B cell (primary cell): Measurements from ENCODE around the gene NDUFA13. TPM values are rescaled to one million over a fixed set of nuclear protein-coding genes. Genes with fewer than 3 reads are reported as not detected.

Source experiments
- ATAC-seq: fragments of 200-7000 bp; cut with Tn5 transposase; one replicate; pipeline ENCODE4 v1.10.0; 2021; ENCODE audit warnings: low read depth, mild to moderate bottlenecking, moderate number of reproducible peaks, moderate library complexity
- CTCF ChIA-PET: fragments of 350-600 bp; sonication (Branson Sonifier 250); formaldehyde crosslinking; loops from one replicate; lab custom pipeline; 2021; ENCODE audit warnings: antibody characterized with exemption, inconsistent platforms; lab: Charles Lee
- POLR2A ChIA-PET: fragments of 350-600 bp; sonication (Branson Sonifier 250); formaldehyde crosslinking; loops from one replicate; lab custom pipeline; 2021; ENCODE audit warnings: antibody characterized with exemption; lab: Charles Lee
- DNase-seq: peaks from one replicate; pipeline ENCODE4 v3.0.0; 2013
- H2AFZ ChIP-seq: 2 replicates; pipeline ENCODE4 v1.6.1; 2012; ENCODE audit warnings: mild to moderate bottlenecking, low read depth, low read length; ENCODE audit not compliant: insufficient read depth, poor library complexity, severe bottlenecking
- H3K27ac ChIP-seq, 2 donors: 1 replicate in 1 of 2; 2 replicates in 1 of 2; pipeline ENCODE4 v1.5.1; 2012 to 2013; ENCODE audit warnings: low read length in 2 of 2, mild to moderate bottlenecking in 2 of 2, moderate library complexity in 1 of 2
- H3K27me3 ChIP-seq, 4 experiments: fragments of 200-600 bp in 1 of 4; sonication (generic) in 1 of 4; replicated peaks in 1 of 4; 1 replicate in 2 of 4; 2 replicates in 2 of 4; pipeline versions ENCODE4 v1.6.1 to v1.7.0; 2013 to 2016; ENCODE audit warnings: low read length in 3 of 4, mild to moderate bottlenecking in 2 of 4, mixed read lengths in 1 of 4, moderate library complexity in 1 of 4; ENCODE audit not compliant: insufficient read depth in 4 of 4, control insufficient read depth in 3 of 4; ENCODE audit errors: control extremely low read depth in 1 of 4
- H3K36me3 ChIP-seq, 2 experiments: replicated peaks in 1 of 2; 1 replicate in 1 of 2; 2 replicates in 1 of 2; pipeline versions ENCODE4 v1.6.1 to v1.7.1; 2013; ENCODE audit warnings: low read length in 1 of 2; ENCODE audit not compliant: insufficient read depth in 2 of 2, control insufficient read depth in 1 of 2; ENCODE audit errors: control extremely low read depth in 1 of 2, extremely low read depth in 1 of 2
- H3K4me1 ChIP-seq, 2 donors: fragments of 200-600 bp in 1 of 2; sonication (generic) in 1 of 2; 1 replicate in 1 of 2; 2 replicates in 1 of 2; pipeline versions ENCODE4 v1.5.1 to v1.6.1; 2013 to 2017; ENCODE audit warnings: low read length in 2 of 2; ENCODE audit not compliant: control insufficient read depth in 2 of 2, insufficient read depth in 2 of 2
- H3K4me2 ChIP-seq: replicated peaks from 2 replicates; pipeline ENCODE3; 2012; ENCODE audit warnings: mild to moderate bottlenecking, low read depth, low read length; ENCODE audit not compliant: poor library complexity, severe bottlenecking
- H3K4me3 ChIP-seq, 5 experiments: fragments of 200-600 bp in 1 of 5; sonication (generic) in 1 of 5; 1 replicate in 3 of 5; 2 replicates in 2 of 5; pipeline versions ENCODE4 v1.5.1 to v1.7.0; 2011 to 2016; ENCODE audit warnings: low read length in 4 of 5, mild to moderate bottlenecking in 4 of 5, low read depth in 2 of 5, control low read depth in 1 of 5, moderate library complexity in 1 of 5; ENCODE audit not compliant: insufficient read depth in 1 of 5; ENCODE audit errors: control extremely low read depth in 1 of 5, extremely low read depth in 1 of 5
- H3K79me2 ChIP-seq: fragments of 200-600 bp; sonication (generic); one replicate; pipeline ENCODE4 v1.6.0; 2016; ENCODE audit warnings: low read length; ENCODE audit not compliant: control insufficient read depth, insufficient read depth
- H3K9ac ChIP-seq: fragments of 200-600 bp; sonication (generic); 2 replicates; pipeline ENCODE4 v1.6.1; 2017; ENCODE audit warnings: mild to moderate bottlenecking, low read length, moderate library complexity
- H3K9me3 ChIP-seq, 3 donors: one replicate each; pipeline versions ENCODE4 v1.6.1 to v1.7.1; 2013; ENCODE audit warnings: low read length in 2 of 3; ENCODE audit not compliant: control insufficient read depth in 2 of 3, insufficient read depth in 1 of 3; ENCODE audit errors: control extremely low read depth in 1 of 3
- H4K20me1 ChIP-seq: 2 replicates; pipeline ENCODE4 v1.6.0; 2012; ENCODE audit warnings: mild to moderate bottlenecking, low read length; ENCODE audit not compliant: insufficient read depth, control insufficient read depth, poor library complexity, severe bottlenecking
- H3K27ac Mint-ChIP-seq: one replicate; pipeline ENCODE4 v1.8.0; 2021; ENCODE audit warnings: mixed read lengths
- H3K27me3 Mint-ChIP-seq: one replicate; pipeline ENCODE4 v1.8.0; 2021; ENCODE audit warnings: mixed read lengths
- H3K4me1 Mint-ChIP-seq: one replicate; pipeline ENCODE4 v1.8.0; 2021; ENCODE audit warnings: mixed read lengths
- H3K4me3 Mint-ChIP-seq: one replicate; pipeline ENCODE4 v1.8.0; 2021; ENCODE audit warnings: mixed read lengths
- H3K9me3 Mint-ChIP-seq: one replicate; pipeline ENCODE4 v1.8.0; 2022; ENCODE audit warnings: mixed read lengths; ENCODE audit not compliant: insufficient read depth
- CTCF ChIP-seq: fragments of 200-600 bp; IDR thresholded peaks from one replicate; pipeline ENCODE4 v1.8.0; 2022; ENCODE audit warnings: antibody characterized with exemption, mild to moderate bottlenecking
- EZH2 ChIP-seq: IDR thresholded peaks from 2 replicates; pipeline ENCODE4 v1.6.1; 2012; ENCODE audit warnings: borderline replicate concordance, low read depth, mild to moderate bottlenecking, moderate library complexity, low read length; ENCODE audit not compliant: insufficient read depth, poor library complexity, severe bottlenecking
- WGBS: methylation state at CpG from one replicate; pipeline ENCODE4 v1.1.5; 2013; ENCODE audit warnings: missing lambda C conversion rate; ENCODE audit not compliant: insufficient coverage; 5-methylcytosine and 5-hydroxymethylcytosine counted together
- intact Hi-C: fragments of 100-400 bp; cut with micrococcal nuclease; formaldehyde crosslinking; loops from one replicate; pipeline ENCODE4 v1.10.0; 2022
- polyA plus RNA-seq: library from polyadenylated mRNA; depleted of rRNA; stranded (reverse); fragments of >200 nt; gene quantifications from 2 replicates; pipeline ENCODE4 v1.2.3, GENCODE V29; 2012
- total RNA-seq, 2 donors: library from RNA; stranded (reverse); fragments of 120-200 nt in 1 of 2; gene quantifications; 1 replicate in 1 of 2; 2 replicates in 1 of 2; pipeline versions ENCODE4 v1.2.3 to v1.2.4, GENCODE V29; 2013 to 2022

Gene NDUFA13
- total and polyA plus RNA-seq, 2 donors (not counting 1 experiment from before 2014, with no cell fraction given): 188 to 195 TPM

- ATAC-seq: no peak
- no peak overlapping the region for H3K4me3 ChIP-seq
- Mint-ChIP-seq H3K4me3 (peak overlapping the region; percentile 5), H3K27ac (no peak overlapping the region), H3K4me1 (peaks cover 22% of the 10 kb centered on the region), H3K9me3 (no peaks in the 10 kb centered on the region), H3K27me3 (peaks cover 22% of the 10 kb centered on the region)
- H3K4me2 ChIP-seq: no peak overlapping the region
- no peaks in the 10 kb centered on the region for H4K20me1 ChIP-seq
- H3K9me3 ChIP-seq: peaks cover 0 to 42% (median 0%) of the 10 kb centered on the region in 3 donors
- H3K4me1 ChIP-seq: peaks cover 34 to 38% of the 10 kb centered on the region in 2 donors
- peaks cover 0 to 64% (median 21%) of the 10 kb centered on the region in 4 experiments for H3K27me3 ChIP-seq
- no peaks in the 10 kb centered on the region for H3K36me3 ChIP-seq
- no peak overlapping the region for H3K9ac ChIP-seq
- WGBS: 69% methylated on average over 12 of the region's 12 CpGs
- intact Hi-C loops: no loop called here
- POLR2A ChIA-PET: no interaction called here
- TF ChIP-seq EZH2: no peak
- no peak for TF ChIP-seq CTCF
- no peak for DNase-seq
- H2AFZ ChIP-seq: no peak overlapping the region
- H3K27ac ChIP-seq: no peak overlapping the region
- CTCF ChIA-PET: interaction anchor here (0.7 kb wide), 1 partner anchor 11 kb away, joined by 3 read pairs; no protein-coding TSS in a partner anchor
- H3K79me2 ChIP-seq: no peaks in the 10 kb centered on the region
These were observed 26.5 kb downstream of the NDUFA13 start for GRCh38 chr19:19542507-19542906.

GRCh38 chr19:19543101-19543500 lies 27.1 kb downstream of the NDUFA13 start:
- Histone ChIP-seq H3K36me3 (no peaks in the 10 kb centered on the region), H3K4me2 (no peak overlapping the region), H3K79me2 (no peaks in the 10 kb centered on the region), H3K27me3 (peaks cover 0 to 58% (median 18%) of the 10 kb centered on the region in 4 experiments), H2AFZ (no peak overlapping the region), H3K9me3 (peaks cover 0 to 36% (median 0%) of the 10 kb centered on the region in 3 donors), H4K20me1 (no peaks in the 10 kb centered on the region), H3K4me3 (no peak overlapping the region), H3K9ac (no peak overlapping the region), H3K4me1 (peaks cover 28 to 33% of the 10 kb centered on the region in 2 donors), H3K27ac (no peak overlapping the region)
- Mint-ChIP-seq H3K9me3 (no peaks in the 10 kb centered on the region), H3K27me3 (peaks cover 18% of the 10 kb centered on the region), H3K4me3 (no peak overlapping the region), H3K4me1 (peaks cover 18% of the 10 kb centered on the region), H3K27ac (no peak overlapping the region)
- 98% methylated on average over 13 of the region's 13 CpGs for WGBS
- DNase-seq (no peak), ATAC-seq (no peak)
- POLR2A ChIA-PET: no interaction called here
- CTCF ChIA-PET: interaction anchor here (0.7 kb wide), 1 partner anchor 11 kb away, joined by 3 read pairs; no protein-coding TSS in a partner anchor
- intact Hi-C loops: no loop called here
- TF ChIP-seq EZH2 (no peak), CTCF (no peak)
